ENCODE data around the gene CELF5.

The CELF5 gene

GRCh38 chr19:3252650-3253049 lies 28.2 kb downstream of the CELF5 start:
- Histone ChIP-seq H3K27ac (no peak overlapping the region), H2AFZ (no peak overlapping the region), H3K9ac (no peak overlapping the region), H3K36me3 (ENCODE audit: control insufficient read depth, insufficient read depth, low read length) (no peaks in the 10 kb centered on the region), H3K4me1 (no peaks in the 10 kb centered on the region), H3K27me3 (ENCODE audit: control insufficient read depth, insufficient read depth, low read length) (no peaks in the 10 kb centered on the region), H3K4me3 (ENCODE audit: low read depth, low read length) (no peak overlapping the region), H3K79me2 (no peaks in the 10 kb centered on the region), H3K4me2 (ENCODE audit: low read length) (no peak overlapping the region), H3K9me3 (ENCODE audit: control insufficient read depth, low read length) (no peaks in the 10 kb centered on the region)
- no peak for TF ChIP-seq CTCF (IDR thresholded peaks at IDR 0.05)

- Histone ChIP-seq H3K9ac (no peak overlapping the region), H3K27me3 (ENCODE audit: control insufficient read depth, insufficient read depth, low read length) (no peaks in the 10 kb centered on the region), H3K4me1 (no peaks in the 10 kb centered on the region), H3K36me3 (ENCODE audit: control insufficient read depth, insufficient read depth, low read length) (no peaks in the 10 kb centered on the region), H3K27ac (no peak overlapping the region), H3K4me3 (ENCODE audit: low read depth, low read length) (no peak overlapping the region), H3K79me2 (no peaks in the 10 kb centered on the region), H3K4me2 (ENCODE audit: low read length) (no peak overlapping the region), H2AFZ (no peak overlapping the region), H3K9me3 (ENCODE audit: control insufficient read depth, low read length) (no peaks in the 10 kb centered on the region)
- no peak for TF ChIP-seq CTCF (IDR thresholded peaks at IDR 0.05)
These were observed 28.8 kb downstream of the CELF5 start for GRCh38 chr19:3253270-3253669.

GRCh38 chr19:3254520-3254919 lies 30.1 kb downstream of the CELF5 start:
- Histone ChIP-seq H3K36me3 (ENCODE audit: control insufficient read depth, insufficient read depth, low read length) (no peaks in the 10 kb centered on the region), H3K9ac (no peak overlapping the region), H3K79me2 (no peaks in the 10 kb centered on the region), H3K27me3 (ENCODE audit: control insufficient read depth, insufficient read depth, low read length) (no peaks in the 10 kb centered on the region), H3K27ac (no peak overlapping the region), H3K4me1 (no peaks in the 10 kb centered on the region), H2AFZ (no peak overlapping the region), H3K4me2 (ENCODE audit: low read length) (no peak overlapping the region), H3K4me3 (ENCODE audit: low read depth, low read length) (no peak overlapping the region), H3K9me3 (ENCODE audit: control insufficient read depth, low read length) (no peaks in the 10 kb centered on the region)
- TF ChIP-seq CTCF (IDR thresholded peaks at IDR 0.05), result no peak

GRCh38 chr19:3257071-3257470 lies 32.6 kb downstream of the CELF5 start:
- Histone ChIP-seq H3K4me1 (no peaks in the 10 kb centered on the region), H3K4me2 (ENCODE audit: low read length) (no peak overlapping the region), H3K9me3 (ENCODE audit: control insufficient read depth, low read length) (no peaks in the 10 kb centered on the region), H3K4me3 (ENCODE audit: low read depth, low read length) (no peak overlapping the region), H3K9ac (no peak overlapping the region), H3K27ac (no peak overlapping the region), H2AFZ (no peak overlapping the region), H3K79me2 (no peaks in the 10 kb centered on the region), H3K36me3 (ENCODE audit: control insufficient read depth, insufficient read depth, low read length) (no peaks in the 10 kb centered on the region), H3K27me3 (ENCODE audit: control insufficient read depth, insufficient read depth, low read length) (no peaks in the 10 kb centered on the region)
- no peak for TF ChIP-seq CTCF (IDR thresholded peaks at IDR 0.05)

GRCh38 chr19:3262362-3262761 lies 37.9 kb downstream of the CELF5 start:
- Histone ChIP-seq H3K4me3 (ENCODE audit: low read depth, low read length) (no peak overlapping the region), H3K27ac (no peak overlapping the region), H3K4me1 (no peaks in the 10 kb centered on the region), H3K9ac (no peak overlapping the region), H2AFZ (no peak overlapping the region), H3K79me2 (no peaks in the 10 kb centered on the region), H3K9me3 (ENCODE audit: control insufficient read depth, low read length) (no peaks in the 10 kb centered on the region), H3K27me3 (ENCODE audit: control insufficient read depth, insufficient read depth, low read length) (no peaks in the 10 kb centered on the region), H3K4me2 (ENCODE audit: low read length) (no peak overlapping the region), H3K36me3 (ENCODE audit: control insufficient read depth, insufficient read depth, low read length) (no peaks in the 10 kb centered on the region)
- TF ChIP-seq CTCF (IDR thresholded peaks at IDR 0.05), result no peak
